Esophagus squamous epithelium (tissue), 4 donors: ENCODE results near the gene TTBK2.

Source experiments
- POLR2A ChIP-seq, 4 donors: fragments of 450-650 bp; IDR thresholded peaks; one replicate each; pipeline ENCODE4 v1.6.1; 2017; ENCODE audit warnings: antibody characterized with exemption in 4 of 4, mild to moderate bottlenecking in 4 of 4, moderate library complexity in 3 of 4
- TF ChIP-seq, protein P1 (sequence below), 6 experiments: fragments of 450-650 bp in 4 of 6; fragments of 200-600 bp in 2 of 6; sonication (generic) in 2 of 6; IDR thresholded peaks; one replicate each; pipeline ENCODE4 v1.5.1; 2016 to 2019; ENCODE audit warnings: antibody characterized with exemption in 6 of 6, mild to moderate bottlenecking in 4 of 6, moderate library complexity in 4 of 6

DNA sequence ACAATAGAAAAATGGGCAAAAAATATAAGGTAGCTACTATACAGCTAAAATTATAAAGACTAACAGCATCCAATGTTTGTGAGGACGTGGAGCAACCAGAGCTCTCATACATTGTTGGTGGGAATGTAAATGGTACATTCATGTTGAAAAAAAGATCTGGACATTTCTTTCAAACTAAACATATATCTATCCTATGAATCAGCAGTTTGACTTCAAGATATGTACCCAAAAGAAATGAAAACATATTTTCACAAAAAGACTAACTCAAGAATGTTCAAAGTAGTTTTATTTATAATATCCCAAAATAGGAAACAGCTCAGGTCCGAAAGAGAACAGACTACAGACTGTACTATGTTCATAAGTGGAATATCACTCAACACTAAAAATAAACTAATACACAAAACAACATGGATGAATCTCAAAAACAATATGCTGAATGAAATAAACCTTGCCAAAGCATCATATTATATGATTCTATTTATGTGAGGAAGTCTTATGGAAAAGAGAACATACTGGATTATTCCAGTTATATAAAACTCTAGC, 8.8 kb upstream of the TTBK2 start:
- TF ChIP-seq POLR2A (IDR thresholded peaks at IDR 0.05), result no peak
- TF ChIP-seq, protein P1, sequence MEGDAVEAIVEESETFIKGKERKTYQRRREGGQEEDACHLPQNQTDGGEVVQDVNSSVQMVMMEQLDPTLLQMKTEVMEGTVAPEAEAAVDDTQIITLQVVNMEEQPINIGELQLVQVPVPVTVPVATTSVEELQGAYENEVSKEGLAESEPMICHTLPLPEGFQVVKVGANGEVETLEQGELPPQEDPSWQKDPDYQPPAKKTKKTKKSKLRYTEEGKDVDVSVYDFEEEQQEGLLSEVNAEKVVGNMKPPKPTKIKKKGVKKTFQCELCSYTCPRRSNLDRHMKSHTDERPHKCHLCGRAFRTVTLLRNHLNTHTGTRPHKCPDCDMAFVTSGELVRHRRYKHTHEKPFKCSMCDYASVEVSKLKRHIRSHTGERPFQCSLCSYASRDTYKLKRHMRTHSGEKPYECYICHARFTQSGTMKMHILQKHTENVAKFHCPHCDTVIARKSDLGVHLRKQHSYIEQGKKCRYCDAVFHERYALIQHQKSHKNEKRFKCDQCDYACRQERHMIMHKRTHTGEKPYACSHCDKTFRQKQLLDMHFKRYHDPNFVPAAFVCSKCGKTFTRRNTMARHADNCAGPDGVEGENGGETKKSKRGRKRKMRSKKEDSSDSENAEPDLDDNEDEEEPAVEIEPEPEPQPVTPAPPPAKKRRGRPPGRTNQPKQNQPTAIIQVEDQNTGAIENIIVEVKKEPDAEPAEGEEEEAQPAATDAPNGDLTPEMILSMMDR (IDR thresholded peaks at IDR 0.05), result no peak
